AG04449 (cell line): ENCODE results near the gene CACNA1I.

Experiments used
- CTCF ChIA-PET: fragments of 350-600 bp; formaldehyde crosslinking; extraction: SDS; loops from one replicate; lab custom pipeline; 2021; ENCODE audit warnings: antibody characterized with exemption; lab: Yijun Ruan, JAX
- POLR2A ChIA-PET: fragments of 400-600, 350-600 bp; formaldehyde crosslinking; extraction: SDS; loops from one replicate; lab custom pipeline; 2020; ENCODE audit warnings: antibody characterized with exemption, inconsistent platforms; lab: Yijun Ruan, JAX
- DNase-seq: peaks from one replicate; pipeline ENCODE4 v3.0.0-alpha.2; 2010; ENCODE audit warnings: low read depth, low spot score
- H3K4me3 ChIP-seq: 2 replicates; pipeline ENCODE4 v1.5.1; 2011; ENCODE audit warnings: low read depth, mild to moderate bottlenecking, control low read depth, low read length
- CTCF ChIP-seq: IDR thresholded peaks from one replicate; pipeline ENCODE4 v1.5.1; 2011; ENCODE audit warnings: mild to moderate bottlenecking, moderate library complexity, low read length, control low read depth, inconsistent platforms; ENCODE audit not compliant: insufficient read depth; ENCODE audit errors: missing control alignments

CACNA1I gene

GRCh38 chr22:39612811-39613548 lies 42.4 kb downstream of the CACNA1I start:
- no peak for TF ChIP-seq CTCF
- CTCF ChIA-PET = interaction anchor here (0.8 to 0.9 kb wide), 2 partner anchors 12 to 79 kb away, joined by 3 to 4 read pairs; no protein-coding TSS in a partner anchor
- POLR2A ChIA-PET = no interaction called here

GRCh38 chr22:39613549-39613921 lies 43.0 kb downstream of the CACNA1I start:
- H3K4me3 ChIP-seq = no peak overlapping the region
- ChIA-PET POLR2A (no interaction called here), CTCF (no interaction called here)
- TF ChIP-seq CTCF = no peak
- no peak for DNase-seq

More at GRCh38 chr22:39612811-39613548, 42.4 kb downstream of the CACNA1I start:
- no peak for DNase-seq
- H3K4me3 ChIP-seq = no peak overlapping the region

DNA sequence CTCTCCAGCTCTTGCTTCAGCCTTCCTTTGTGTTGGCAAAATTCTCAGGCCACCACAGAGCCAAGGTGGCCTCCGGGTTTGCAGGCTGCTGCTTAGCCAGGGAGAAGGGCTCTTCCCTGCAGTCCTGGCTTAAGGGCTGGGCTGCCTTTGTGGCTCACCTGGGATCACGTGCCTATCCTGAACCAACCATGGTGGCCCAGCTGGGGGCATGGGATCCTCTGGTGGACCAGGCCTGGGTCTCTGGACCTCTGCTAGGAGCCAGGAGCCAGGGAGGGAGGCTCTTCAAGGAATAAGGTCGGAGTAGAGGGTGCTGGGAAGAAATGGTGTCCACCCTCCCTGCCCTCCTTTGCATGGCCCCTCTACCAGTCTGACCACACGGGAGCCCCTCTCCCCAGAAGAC lies 43.9 kb downstream of the CACNA1I start:
- CTCF ChIA-PET = interaction anchor here (1.5 kb wide), 1 partner anchor 10 kb away, joined by 3 read pairs; no protein-coding TSS in a partner anchor
- no peak for TF ChIP-seq CTCF
- H3K4me3 ChIP-seq = no peak overlapping the region
- DNase-seq = no peak
- POLR2A ChIA-PET = no interaction called here

DNA sequence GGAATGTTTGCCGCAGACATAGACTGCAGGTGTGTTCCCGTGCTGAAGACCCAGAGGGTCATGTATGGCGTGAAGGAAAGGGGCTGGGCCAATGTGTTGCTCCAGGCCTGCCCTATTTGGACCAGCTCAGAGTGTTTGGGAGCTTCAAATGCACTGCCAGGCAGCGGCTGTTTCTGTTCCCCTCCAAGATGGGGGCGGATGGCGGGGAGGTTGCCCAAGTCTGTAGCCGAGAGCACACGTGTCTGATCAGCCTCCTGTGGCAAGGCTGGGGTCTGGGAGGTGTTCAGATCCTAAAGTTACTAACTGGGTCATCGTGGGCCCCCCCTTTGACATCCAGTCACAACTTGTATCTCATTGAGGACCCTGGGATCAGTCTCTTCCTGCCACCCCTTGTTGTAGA lies 45.5 kb downstream of the CACNA1I start:
- DNase-seq = no peak
- no peak for TF ChIP-seq CTCF
- H3K4me3 ChIP-seq = no peak overlapping the region
- POLR2A ChIA-PET = no interaction called here
- CTCF ChIA-PET = interaction anchor here (1.7 to 2.0 kb wide), 2 partner anchors 81 to 408 kb away, joined by 3 to 5 read pairs; no protein-coding TSS in a partner anchor

DNA sequence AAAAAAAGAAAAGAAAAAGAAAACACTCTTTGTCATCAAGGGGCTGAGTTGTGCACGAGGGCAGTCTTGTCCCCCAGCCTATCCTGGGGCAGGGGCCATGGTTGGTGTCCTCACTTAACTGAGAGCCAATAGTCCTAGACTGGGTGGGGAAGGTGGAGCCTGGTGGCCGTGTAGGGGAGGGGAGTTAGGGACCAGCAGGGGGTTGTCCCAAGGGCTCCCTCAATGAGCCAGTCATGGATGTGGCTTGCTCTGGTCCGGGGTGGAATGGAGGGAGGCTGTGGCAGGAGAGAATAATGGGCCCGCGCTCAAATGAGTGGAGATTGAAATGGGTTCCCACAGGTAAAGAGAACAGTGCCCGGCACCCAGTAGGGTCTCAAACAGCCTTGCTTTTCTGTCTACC lies 46.2 kb downstream of the CACNA1I start:
- ChIA-PET CTCF (interaction anchor here (2.0 kb wide), 1 partner anchor 407 kb away, joined by 5 read pairs; no protein-coding TSS in a partner anchor), POLR2A (no interaction called here)
- no peak overlapping the region for H3K4me3 ChIP-seq
- DNase-seq = no peak
- no peak for TF ChIP-seq CTCF

DNA sequence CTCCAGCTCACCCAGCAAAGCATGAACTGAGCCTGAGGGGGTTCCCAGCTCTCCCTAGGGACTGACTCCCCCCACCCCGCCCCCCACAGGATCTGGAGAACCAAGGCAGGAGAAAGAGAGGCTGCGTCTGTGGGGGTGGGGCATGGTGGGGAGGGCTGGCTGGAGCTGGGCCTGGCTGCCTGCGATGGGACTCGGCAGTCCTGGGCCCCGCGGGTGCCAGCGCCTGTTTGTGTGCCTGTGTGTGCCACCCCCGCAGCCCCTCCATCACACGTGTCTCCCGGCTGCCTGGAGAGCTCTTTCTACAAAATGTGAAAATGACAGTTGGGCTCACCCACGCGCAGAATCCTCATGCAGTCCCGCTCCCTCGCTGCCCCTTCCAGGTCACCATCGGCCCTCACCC lies 46.8 kb downstream of the CACNA1I start:
- TF ChIP-seq CTCF = no peak
- CTCF ChIA-PET = no interaction called here
- POLR2A ChIA-PET = no interaction called here
- H3K4me3 ChIP-seq = no peak overlapping the region
- DNase-seq = no peak
